Measurements from ENCODE around the gene OGG1. TPM values are rescaled to one million over a fixed set of nuclear protein-coding genes. Genes with fewer than 3 reads are reported as not detected.

OGG1 gene
- total and polyA plus RNA-seq, 9 of the 15 experiments (the other 6 are each of a cell fraction or from before 2014, with no cell fraction given): 6.6 to 33.0 (median 24.4) TPM

GRCh38 chr3:9727041-9727595, 22.6 kb upstream of the OGG1 start (continued):
- TF ChIP-seq GABPB1 (CRISPR knock-in tag; IDR thresholded peaks at IDR 0.05) (peak; percentile 64), MLLT1 (IDR thresholded peaks at IDR 0.05) (peak in 1 of 2 experiments; percentile 10; a peak in 1 of 4 replicates), FOXJ3 (CRISPR knock-in tag; IDR thresholded peaks at IDR 0.05) (no peak), PKNOX1 (IDR thresholded peaks at IDR 0.05) (0 out of 2 replicates have a peak, but pooled peaks have one; percentile 31), MAZ (CRISPR knock-in tag; conservative IDR thresholded peaks at IDR 0.05 in 1 of 2, IDR thresholded peaks at IDR 0.05 in 1 of 2) (peak; percentile 12 to 32; a peak in 2 of 4 replicates), CREM (IDR thresholded peaks at IDR 0.05; ENCODE audit: low read depth) (peak; percentile 86), CTCFL (IDR thresholded peaks at IDR 0.05; ENCODE audit: borderline replicate concordance, insufficient read depth, low read depth, low read length, poor library complexity, severe bottlenecking) (peak; percentile 34), ZNF511 (CRISPR knock-in tag; IDR thresholded peaks at IDR 0.05) (no peak), ZNF395 (CRISPR knock-in tag; IDR thresholded peaks at IDR 0.05) (no peak), YY1 (IDR thresholded peaks at IDR 0.05; ENCODE audit: borderline replicate concordance in 1 of 3, control insufficient read depth in 1 of 3, extremely low read depth in 1 of 3, insufficient read depth in 3 of 3, insufficient read length in 1 of 3, insufficient replicate concordance in 2 of 3, low read depth in 1 of 3, low read length in 2 of 3) (peak in 2 of 3 experiments; percentile 41 to 57), ZFP36 (IDR thresholded peaks at IDR 0.05; ENCODE audit: low read depth, low read length, partially characterized antibody) (no peak), KDM4B (IDR thresholded peaks at IDR 0.05; ENCODE audit: borderline replicate concordance in 2 of 2, low read depth in 1 of 2) (no peak), TRIM28 (IDR thresholded peaks at IDR 0.05) (no peak), RB1 (IDR thresholded peaks at IDR 0.05; ENCODE audit: low read depth) (0 out of 2 replicates have a peak, but pooled peaks have one; percentile 28), BCOR (IDR thresholded peaks at IDR 0.05) (0 out of 2 replicates have a peak, but pooled peaks have one; percentile 37), MCM5 (IDR thresholded peaks at IDR 0.05; ENCODE audit: low read depth) (no peak), CREB1 (IDR thresholded peaks at IDR 0.05) (peak; percentile 56), CREB1 (CRISPR knock-in tag; IDR thresholded peaks at IDR 0.05) (peak; percentile 54), MECOM (CRISPR knock-in tag; IDR thresholded peaks at IDR 0.05) (no peak), SRSF9 (IDR thresholded peaks at IDR 0.05; ENCODE audit: borderline replicate concordance, low read depth, low read length) (no peak)
